A172 (cell line): ENCODE measurements around the gene RTN1. TPM values are rescaled to one million over a fixed set of nuclear protein-coding genes. Genes with fewer than 3 reads are reported as not detected.

Experiments
- DNase-seq: peaks from one replicate; pipeline ENCODE4 v3.0.0-alpha.2; 2015; ENCODE audit warnings: low spot score
- total RNA-seq: library from RNA; depleted of rRNA; stranded (reverse); fragments of >200 nt; shearing (Covaris generic); gene quantifications from 2 replicates; pipeline ENCODE4 v1.2.3, GENCODE V29; 2014; rRNA removed

Gene RTN1
- 7.0 and 7.9 TPM in 2 replicates for total RNA-seq

DNA sequence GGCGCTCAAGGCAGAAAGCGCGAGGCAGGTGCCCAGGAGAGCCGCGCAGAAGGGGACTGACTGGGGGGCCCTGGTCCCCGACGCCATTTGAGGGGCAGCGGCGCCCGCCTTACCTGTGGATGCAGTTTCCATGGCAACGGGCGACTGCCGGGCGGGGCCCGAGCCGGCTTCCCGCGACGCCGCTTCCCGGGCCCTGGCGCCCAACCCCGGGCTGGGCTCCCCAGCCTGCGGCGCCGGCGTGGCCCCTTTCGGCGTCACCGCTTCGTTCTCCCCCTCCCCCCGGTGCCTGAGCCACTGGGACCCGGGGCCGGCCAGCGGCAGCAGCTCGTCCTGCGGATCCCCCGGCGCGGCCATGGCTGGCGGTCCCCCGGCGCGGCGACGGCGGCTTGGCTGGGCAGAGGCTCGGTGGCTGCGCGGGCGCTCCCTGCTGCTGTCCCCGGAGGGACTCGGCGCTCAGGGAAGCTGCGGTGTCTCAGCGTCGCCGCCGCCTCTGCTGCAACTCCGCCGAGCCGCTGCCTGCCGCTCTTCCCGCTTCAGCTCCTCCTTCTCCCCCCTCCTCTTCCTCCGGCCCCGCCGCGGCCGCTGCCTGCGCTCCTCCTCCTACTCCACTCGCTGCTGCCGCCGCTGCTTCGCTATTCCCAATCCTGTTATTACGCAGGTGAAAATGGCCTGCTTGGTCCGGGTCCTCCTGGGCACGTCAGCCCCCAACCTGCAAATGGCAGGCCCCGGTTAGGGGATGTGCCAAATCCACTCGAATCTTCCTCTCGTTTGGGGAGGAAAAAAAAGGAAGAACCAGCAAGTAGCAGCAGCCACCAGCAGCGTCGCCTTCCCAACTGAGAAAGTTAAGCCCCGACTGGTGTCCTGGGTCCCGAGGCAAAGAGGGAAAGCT is at the start of gene RTN1:
RTN1 (minus strand) TSS at position 500 of the 889 bp plus-strand sequence; CDS start at position 354, 146 bp downstream.
- peak; percentile 16 for DNase-seq

- DNase-seq = no peak
Observed at GRCh38 chr14:59920378-59920683, 49.8 kb upstream of the RTN1 start.

DNA sequence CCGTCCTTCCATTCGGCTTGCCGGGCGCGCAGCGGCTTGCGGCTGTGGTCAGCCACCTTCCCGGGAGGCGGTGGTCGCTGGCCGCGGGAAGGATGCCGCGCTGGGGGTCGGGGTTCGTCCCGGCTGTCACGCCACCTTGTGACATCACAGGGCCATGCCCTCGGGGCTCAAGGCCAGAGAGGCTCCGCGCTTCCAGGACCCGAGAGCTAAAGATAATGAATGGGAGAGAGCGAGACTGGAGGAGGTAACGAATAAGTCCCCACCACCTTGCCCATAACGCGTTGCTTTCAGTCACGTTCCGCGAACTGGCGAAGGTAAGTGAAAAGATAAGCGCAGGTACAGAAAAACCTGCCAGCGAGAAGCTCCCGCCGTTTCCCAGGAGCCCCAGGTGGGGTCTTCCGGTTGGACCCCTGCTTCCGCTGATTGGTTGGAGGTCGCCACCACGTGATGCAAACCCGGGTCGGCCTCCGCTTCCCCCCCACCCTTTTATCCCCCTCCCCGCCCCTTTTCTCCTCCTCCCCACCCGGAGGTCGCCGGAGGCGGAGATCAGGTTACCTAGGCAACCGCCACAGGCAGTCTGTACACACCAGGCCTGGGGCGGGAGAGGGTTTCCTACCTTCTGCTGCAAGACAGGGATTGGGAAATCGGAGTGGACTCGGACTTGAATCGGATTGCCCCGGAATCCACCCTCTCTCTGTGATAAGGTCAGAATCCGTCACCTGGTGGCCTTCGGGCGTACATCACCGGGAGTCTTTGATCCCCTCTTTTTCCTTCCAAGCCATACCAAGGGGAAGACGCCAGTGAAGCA is 49.2 kb upstream of the RTN1 start, which contains the start of gene LRRC9:
LRRC9 (plus strand) TSS at position 575 of the 808 bp plus-strand sequence.
- DNase-seq = no peak

DNA sequence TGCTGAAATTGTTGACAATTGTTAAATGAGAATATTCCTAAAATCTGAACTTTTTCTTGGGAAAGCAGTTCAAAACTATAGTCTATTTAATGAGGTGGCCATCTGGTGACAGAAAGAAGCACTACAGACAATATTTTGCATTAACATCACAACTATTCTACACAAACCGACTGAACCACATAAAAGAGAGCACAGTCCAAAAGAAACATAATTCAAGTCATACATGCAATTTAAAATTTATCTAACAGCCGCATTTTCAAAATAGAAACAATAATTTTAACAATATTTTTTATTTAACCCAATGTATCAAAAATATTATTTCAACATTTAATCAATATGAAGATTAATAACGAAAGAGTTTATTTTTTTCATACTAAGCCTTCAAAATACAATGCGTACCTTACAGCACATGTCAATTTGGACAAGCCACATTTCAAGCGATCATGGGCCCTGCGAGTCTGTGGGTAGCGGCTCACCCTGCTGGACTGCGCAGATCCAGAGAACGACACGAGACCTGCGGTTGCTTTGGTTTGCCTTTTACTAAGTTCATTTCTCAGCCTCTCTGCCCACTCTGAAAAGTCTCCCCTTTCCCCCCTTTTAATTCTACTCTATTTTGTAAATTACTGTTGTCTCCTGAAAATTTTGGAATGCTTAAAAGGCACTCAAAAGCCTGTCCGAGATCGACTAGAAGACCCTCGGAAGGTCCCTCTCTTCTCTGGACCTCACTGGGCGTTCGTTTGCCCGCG is 48.4 kb upstream of the RTN1 start:
- DNase-seq = peak; percentile 14

DNA sequence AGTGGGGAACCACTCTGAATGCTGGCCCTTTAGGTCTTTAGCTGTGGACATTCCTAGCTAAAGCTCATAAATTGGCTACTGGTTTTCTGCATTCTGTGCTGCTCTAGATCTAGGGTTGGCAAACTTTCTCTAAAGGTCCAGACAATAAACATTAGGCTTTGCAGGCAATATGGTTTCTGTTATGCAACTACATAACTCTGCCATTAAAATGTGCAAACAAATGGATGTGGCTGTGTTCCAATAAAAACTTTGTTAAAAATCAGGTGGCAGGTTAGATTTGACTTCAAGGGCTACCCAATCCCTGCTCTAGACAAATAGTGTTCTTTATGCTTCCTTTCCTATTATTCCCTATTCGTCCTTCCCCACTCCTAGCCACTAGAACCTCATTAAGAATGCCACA is 42.6 kb upstream of the RTN1 start:
- no peak for DNase-seq

DNA sequence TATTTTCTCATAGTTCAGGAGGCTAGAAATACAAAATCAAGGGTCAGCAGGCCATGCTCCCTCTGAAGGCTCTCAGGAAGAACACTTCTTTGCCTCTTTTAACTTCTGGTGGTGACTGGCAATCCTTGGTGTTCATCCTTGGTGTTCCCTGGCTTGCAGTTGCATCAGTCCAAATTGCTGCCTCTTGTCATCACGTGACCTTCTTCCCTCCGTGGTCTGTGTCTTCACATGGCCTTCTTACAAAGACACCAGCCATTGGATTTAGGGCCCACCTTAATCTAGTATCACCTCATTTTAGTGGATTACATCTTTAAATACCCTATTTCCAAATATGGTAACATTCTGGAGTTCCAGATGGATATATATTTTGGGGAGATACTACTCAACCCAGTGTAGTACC is 41.9 kb upstream of the RTN1 start:
- no peak for DNase-seq

- peak; percentile 18 for DNase-seq
Observed at GRCh38 chr14:59905188-59905587, 34.6 kb upstream of the RTN1 start.

DNA sequence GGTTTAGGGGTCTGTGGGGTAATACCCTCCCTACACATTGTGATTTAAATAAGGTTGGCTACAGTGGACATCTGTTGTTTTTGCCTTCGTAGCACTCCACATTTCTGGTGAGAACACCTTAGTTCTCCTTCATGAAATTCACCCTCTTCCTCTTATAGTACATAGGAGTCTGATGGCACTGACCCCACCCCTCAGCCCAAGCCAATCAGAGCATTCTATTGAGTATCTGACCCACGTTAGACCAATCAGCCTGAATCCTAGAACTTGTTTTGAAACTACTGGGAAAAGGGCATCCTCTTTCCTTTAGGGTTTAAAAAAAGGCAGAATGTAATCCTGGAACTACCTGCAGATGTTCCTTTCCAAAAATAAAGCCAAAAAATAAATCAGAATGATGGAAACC is 33.6 kb upstream of the RTN1 start:
- no peak for DNase-seq

DNA sequence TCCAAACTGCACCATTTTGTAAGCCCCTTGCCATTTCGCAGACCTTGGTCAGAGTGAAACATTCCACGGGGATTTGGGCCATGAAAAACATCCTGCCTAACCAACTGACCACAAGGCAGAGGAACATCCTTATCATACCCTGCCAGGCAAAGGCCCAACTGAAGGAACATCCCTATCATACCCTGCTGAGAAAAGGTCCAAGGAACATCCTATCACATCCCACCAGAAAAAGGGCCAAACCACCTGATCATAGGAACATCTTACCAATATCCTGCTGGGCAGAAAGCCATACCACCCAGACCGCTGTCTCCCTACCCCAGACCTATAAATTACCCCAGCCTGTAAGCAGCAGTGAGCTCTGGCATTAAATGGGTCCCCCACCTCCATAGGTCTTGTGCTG is 30.0 kb upstream of the RTN1 start:
- no peak for DNase-seq

- peak; percentile 7 for DNase-seq
Observed at GRCh38 chr14:59897757-59898383, 27.3 kb upstream of the RTN1 start.

DNA sequence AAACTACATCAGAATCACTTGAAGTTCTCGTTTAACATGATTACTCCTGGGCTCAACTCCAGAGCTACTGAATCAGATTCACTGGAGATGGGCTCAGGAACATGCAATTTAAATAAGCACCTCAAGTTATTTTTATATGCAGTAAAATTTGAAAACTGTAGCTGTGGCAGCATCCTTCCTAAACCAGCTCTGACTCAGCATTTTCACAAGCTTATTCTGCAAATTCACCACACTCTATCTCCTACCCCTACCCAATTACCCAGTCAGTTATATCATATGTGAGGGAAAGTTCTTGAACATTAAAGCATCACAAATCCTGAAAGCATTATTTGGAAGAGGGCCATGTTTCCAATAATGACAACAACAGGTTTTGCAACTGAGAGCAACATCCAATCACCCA is 25.1 kb upstream of the RTN1 start:
- no peak for DNase-seq

DNA sequence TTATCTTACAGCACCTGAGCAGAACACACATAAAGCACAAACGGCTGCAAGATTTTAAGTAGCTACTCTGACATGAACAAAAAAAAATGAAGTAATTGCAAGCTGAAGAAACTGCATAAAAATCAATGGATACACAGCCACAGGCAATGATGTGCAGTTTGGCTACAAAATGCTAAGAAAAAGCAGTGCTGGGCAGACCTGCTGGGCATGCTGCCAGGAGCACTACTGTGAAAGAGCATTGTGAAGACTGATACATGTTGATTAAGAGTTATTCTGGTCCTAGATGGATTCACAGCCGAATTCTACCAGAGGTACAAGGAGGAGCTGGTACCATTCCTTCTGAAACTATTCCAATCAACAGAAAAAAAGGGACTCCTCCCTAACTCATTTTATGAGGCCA is 20.1 kb upstream of the RTN1 start:
- DNase-seq = no peak

DNA sequence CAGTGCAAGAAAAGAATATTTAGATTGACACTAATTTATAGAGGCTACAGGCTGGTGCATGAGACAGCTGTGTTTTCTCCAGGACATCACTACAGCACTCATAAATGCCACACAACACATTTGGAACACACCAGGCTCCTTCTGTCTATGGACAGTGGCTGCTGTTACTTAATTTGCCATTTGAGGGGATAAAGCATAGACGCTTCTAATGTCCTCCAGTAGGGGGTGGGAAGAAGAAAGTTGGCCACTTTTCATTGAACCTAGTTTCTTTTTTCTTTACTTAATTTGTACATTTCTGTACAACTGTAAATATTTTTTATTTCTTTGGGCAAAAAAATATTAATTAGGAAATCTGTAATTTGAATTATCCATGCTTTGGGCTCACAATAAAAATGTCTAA is 12.4 kb upstream of the RTN1 start:
- no peak for DNase-seq

DNA sequence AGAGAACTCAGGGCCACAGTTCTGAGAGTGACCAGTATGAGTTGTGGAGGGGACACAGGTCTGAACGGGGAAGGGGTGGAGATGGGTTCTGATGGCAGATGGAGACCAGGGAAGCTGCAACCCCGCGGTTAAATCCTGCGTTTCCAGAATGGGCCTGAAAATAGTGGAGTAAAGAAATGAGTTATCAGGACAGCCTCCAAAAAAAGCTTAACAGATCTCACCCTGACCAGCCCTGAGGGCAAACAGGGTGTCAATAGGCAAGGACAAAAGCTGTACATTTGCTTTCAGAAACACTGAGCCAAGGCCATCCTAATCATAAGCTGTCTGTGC is 555 bp upstream of the RTN1 start:
- DNase-seq = no peak

GRCh38 chr14:59869381-59870255 is 958 bp downstream of the RTN1 start:
- DNase-seq = no peak

- DNase-seq = no peak
Observed at GRCh38 chr14:59868021-59868420, 2.6 kb downstream of the RTN1 start.

DNA sequence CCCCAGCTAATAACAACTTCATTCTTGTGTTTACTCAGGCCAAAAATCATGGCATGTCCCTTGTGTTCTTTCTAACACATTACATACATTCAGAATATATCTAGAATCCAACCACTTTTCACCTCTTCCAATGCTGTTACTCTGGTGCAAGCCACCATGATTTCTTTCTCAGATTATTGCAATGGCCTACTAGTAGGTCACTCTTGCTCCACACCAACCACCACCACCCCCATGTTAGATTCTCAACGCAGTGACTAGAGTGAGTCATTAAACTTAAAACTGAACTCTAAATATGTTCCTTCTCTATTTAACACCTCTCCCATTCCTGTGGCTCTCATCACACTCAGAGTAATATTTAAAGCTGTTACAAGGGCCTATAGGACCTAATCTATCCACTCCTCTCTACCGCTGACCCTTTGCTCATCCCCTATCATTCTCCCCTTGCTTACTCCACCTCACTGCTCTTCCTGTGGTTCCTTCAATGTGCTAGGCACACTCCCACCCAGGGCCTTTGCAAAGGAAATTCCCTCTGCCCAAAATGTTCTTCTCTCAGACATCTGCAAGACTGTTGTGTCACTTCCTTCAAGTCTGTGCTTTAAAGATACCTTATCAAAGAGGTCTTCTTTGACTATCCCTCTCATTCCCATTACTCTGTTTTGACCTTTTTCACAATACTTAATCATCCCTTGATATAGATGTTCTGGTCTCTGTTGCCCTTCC is 6.6 kb downstream of the RTN1 start:
- no peak for DNase-seq

GRCh38 chr14:59857328-59857727 is 13.2 kb downstream of the RTN1 start:
- no peak for DNase-seq

DNA sequence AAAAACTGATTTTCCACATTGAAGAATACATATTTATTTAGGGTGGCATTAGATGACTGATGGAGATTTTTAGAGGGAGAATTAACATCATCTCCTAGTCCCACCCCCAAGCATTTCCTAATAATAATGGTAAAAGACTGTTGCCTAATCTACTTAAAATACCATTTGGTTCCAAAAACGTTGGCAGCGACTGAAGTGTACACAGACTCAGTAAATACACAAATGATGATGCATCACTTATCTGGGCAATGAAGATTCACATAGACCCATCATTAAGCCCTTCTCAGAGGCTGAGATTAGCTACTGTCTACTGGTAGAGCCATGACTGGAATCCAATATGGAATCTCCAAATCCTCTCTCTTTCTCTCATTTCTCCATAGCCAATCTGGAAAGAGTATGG is 18.2 kb downstream of the RTN1 start:
- DNase-seq = no peak

GRCh38 chr14:59850458-59850857 is 20.1 kb downstream of the RTN1 start:
- DNase-seq = no peak
